HG02840 (cell line): ENCODE results near the gene ZNF536.

Experiments used
- ATAC-seq: cut with Tn5 transposase; IDR thresholded peaks from one replicate; pipeline ENCODE4 v1.9.1; 2021; ENCODE audit warnings: mild to moderate bottlenecking, moderate library complexity, moderate number of reproducible peaks; ENCODE audit not compliant: unreplicated experiment, low FRiP score

The ZNF536 gene

GRCh38 chr19:30590596-30591229, 218.5 kb downstream of the ZNF536 start:
- no peak for ATAC-seq

GRCh38 chr19:30593356-30593755, 221.2 kb downstream of the ZNF536 start:
- ATAC-seq = no peak

- ATAC-seq = no peak
These were observed 222.0 kb downstream of the ZNF536 start for GRCh38 chr19:30593975-30594745.

GRCh38 chr19:30596268-30596667, 224.1 kb downstream of the ZNF536 start:
- no peak for ATAC-seq

GRCh38 chr19:30596813-30597399, 224.7 kb downstream of the ZNF536 start:
- no peak for ATAC-seq

- no peak for ATAC-seq
These were observed 226.5 kb downstream of the ZNF536 start for GRCh38 chr19:30598688-30599087.

- no peak for ATAC-seq
These were observed 230.6 kb downstream of the ZNF536 start for GRCh38 chr19:30602661-30603350.

GRCh38 chr19:30604657-30605056, 232.5 kb downstream of the ZNF536 start:
- ATAC-seq = no peak

- ATAC-seq = no peak
These were observed 233.1 kb downstream of the ZNF536 start for GRCh38 chr19:30605333-30605732.

GRCh38 chr19:30606114-30607050, 234.2 kb downstream of the ZNF536 start:
- ATAC-seq = no peak
